GM21447 (cell line): Measurements from ENCODE around the gene GPR155.
"Not testable (repeated sequence)": the region's sequence is repeated elsewhere in the genome, so short reads cannot be mapped to it uniquely, and the experiment has no call there.

Source experiments
- ATAC-seq: cut with Tn5 transposase; IDR thresholded peaks from one replicate; pipeline ENCODE4 v1.9.1; 2021; ENCODE audit not compliant: unreplicated experiment

GPR155 gene

GRCh38 chr2:174491947-174492346 lies 5.1 kb upstream of the GPR155 start:
- no peak for ATAC-seq

- no peak for ATAC-seq
Observed at GRCh38 chr2:174490051-174490450, 3.2 kb upstream of the GPR155 start.

GRCh38 chr2:174489520-174489919 lies 2.7 kb upstream of the GPR155 start:
- ATAC-seq = not testable (repeated sequence)

GRCh38 chr2:174487820-174488162 lies 962 bp upstream of the GPR155 start:
- ATAC-seq = no peak

DNA sequence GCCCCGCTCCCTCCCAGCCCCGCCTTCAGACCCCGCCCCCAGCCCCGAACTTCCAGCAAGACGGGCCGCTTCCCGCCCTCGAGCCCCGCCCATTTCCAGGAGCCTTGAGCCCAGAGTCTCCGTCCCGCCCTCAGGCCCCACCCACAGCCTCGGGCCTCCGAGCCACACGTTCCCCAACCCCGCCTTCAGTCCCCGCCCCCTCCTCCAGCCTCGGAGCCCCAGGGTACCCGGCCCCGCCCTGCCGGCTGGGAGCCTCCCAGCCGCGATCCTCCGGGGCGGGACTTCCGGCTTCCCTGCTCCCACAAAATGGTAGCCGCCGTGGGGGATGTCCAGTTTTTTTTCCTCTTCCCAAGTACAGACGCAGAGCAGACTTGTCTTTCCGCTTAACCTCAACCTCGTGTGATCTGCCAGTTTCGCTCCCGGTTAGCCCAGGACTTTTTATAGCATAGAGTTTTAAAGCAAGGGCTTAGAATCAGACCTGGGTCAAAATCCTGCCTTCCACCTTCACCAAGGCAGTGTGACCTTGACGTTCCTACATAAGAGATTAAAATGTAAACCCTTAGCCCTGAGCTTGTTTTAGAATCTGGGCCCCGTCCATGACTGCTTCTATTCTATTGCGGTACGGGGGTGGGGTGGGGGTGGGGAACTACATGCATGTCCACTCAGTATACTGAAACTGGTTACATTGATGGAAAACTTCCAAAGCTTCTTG lies 435 bp upstream of the GPR155 start:
- peak; percentile 80 for ATAC-seq

GRCh38 chr2:174485788-174486562 lies 854 bp downstream of the GPR155 start:
- peak; percentile 32 for ATAC-seq

GRCh38 chr2:174485045-174485444 lies 1.8 kb downstream of the GPR155 start:
- ATAC-seq = not testable (repeated sequence)

DNA sequence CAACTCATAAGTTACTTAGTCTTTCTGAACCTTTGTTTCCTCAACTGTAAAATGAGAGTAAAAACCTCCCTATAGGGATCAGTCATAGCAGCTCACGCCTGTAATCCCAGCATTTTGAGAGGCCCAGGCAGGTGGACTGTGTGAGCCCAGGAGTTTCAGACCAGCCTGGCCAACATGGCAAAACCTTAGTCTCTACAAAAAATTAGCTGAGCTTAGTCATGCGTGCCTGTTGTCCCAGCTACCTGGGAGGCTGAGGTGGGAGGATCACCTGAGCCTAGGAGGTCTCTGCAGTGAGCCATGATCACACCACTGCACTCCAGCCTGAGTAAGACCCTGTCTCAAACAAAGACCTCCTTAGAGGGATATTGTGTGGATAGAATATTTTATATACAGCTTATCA lies 2.3 kb downstream of the GPR155 start:
- ATAC-seq = no peak

- no peak for ATAC-seq
Observed at GRCh38 chr2:174482854-174483253, 4.0 kb downstream of the GPR155 start.

GRCh38 chr2:174477759-174478158 lies 9.1 kb downstream of the GPR155 start:
- ATAC-seq = no peak

GRCh38 chr2:174473796-174474195 lies 13.0 kb downstream of the GPR155 start:
- ATAC-seq = no peak

DNA sequence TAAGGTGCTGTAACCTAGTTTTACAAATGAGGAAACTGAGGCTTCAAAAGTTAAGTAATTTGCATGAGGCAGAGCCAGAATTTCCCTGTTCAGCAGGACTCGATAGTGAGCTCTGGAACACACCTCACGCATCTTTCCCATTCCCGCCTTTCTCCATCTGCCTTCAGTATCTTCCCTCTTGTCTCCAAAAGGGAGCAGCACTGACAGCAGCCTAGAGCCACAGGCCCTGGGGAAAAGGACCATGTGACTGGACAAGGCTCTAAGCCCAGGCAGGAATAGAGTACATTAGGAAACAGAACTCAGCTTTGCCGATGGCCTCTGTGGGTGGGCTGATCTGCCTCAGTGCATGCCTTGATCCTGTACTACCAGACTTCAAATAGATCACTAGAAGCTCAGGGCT lies 21.5 kb downstream of the GPR155 start:
- no peak for ATAC-seq

GRCh38 chr2:174461221-174461620 lies 25.6 kb downstream of the GPR155 start:
- ATAC-seq = no peak

GRCh38 chr2:174454566-174454965 lies 32.3 kb downstream of the GPR155 start:
- no peak for ATAC-seq

DNA sequence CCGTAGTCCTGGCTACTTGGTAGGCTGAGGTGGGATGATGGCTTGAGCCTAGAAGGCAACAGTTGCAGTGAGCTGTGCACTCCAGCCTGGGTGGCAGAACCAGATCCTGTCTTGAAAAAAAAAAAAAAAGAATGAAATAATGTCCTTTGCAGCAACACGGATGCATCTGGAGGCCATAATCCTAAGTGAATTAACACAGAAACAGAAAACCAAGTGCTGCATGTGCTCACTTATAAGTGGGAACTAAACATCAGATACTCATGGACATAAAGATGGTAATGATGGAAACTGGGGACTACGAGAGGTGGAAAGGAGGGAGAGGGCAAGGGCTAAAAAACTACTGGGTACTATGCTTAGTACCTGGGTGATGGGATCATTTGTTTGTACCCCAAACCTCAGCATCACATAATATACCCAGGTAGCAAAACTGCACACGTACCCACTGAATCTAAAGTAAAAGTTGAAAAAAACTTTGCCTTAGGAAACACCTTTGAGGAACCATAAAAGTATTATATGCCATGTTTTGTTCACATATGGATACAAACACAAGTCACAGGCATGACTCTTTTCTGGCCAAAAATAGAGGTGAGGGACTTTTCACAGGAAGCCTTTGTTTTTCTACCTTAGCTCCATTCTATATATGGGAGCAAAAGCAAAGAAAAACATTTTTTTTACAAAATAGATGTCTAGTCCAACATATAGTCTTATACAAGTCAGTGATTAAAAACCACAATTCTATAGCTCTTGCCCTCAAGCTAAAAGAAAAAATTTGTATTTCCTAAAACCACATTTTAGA lies 36.6 kb downstream of the GPR155 start:
- no peak for ATAC-seq

- no peak for ATAC-seq
Observed at GRCh38 chr2:174449033-174449432, 37.8 kb downstream of the GPR155 start.

GRCh38 chr2:174446531-174446930 lies 40.3 kb downstream of the GPR155 start:
- ATAC-seq = no peak

DNA sequence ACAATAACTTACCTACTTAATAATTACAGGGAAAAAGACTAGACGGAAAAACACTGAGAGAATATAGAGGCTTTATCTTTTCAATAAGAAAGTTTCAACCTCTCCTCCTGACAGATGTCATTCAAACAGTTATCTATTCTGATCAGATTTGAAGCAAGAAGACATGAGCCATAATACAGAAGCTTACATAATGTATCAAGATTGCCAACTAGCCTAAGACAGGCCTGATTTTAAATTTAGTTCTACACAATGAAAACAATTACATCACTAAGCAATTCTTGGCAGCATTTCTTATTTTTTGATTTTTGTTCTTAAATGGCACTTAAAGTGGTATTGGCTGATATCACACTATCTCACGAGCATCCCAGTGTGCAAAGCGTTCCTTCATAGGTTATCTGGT lies 41.6 kb downstream of the GPR155 start:
- no peak for ATAC-seq

DNA sequence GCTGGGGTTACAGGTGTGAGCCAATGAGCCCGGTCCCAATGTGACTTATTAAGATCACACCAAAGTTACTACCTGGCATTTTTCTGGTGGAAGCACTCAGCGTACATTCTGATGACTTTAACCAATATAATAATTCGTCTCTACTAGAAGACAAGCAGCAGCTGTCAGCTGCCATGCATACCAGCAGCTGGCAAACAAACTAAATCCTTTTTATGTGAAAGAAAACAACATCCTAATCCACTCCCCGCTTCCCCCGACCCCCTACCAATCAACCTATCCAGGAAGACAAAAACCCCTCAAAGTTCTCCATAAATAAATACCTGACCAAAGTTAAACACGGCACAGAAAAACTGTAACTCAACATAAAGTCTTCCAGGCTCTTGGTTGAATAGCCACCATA lies 42.1 kb downstream of the GPR155 start:
- no peak for ATAC-seq

DNA sequence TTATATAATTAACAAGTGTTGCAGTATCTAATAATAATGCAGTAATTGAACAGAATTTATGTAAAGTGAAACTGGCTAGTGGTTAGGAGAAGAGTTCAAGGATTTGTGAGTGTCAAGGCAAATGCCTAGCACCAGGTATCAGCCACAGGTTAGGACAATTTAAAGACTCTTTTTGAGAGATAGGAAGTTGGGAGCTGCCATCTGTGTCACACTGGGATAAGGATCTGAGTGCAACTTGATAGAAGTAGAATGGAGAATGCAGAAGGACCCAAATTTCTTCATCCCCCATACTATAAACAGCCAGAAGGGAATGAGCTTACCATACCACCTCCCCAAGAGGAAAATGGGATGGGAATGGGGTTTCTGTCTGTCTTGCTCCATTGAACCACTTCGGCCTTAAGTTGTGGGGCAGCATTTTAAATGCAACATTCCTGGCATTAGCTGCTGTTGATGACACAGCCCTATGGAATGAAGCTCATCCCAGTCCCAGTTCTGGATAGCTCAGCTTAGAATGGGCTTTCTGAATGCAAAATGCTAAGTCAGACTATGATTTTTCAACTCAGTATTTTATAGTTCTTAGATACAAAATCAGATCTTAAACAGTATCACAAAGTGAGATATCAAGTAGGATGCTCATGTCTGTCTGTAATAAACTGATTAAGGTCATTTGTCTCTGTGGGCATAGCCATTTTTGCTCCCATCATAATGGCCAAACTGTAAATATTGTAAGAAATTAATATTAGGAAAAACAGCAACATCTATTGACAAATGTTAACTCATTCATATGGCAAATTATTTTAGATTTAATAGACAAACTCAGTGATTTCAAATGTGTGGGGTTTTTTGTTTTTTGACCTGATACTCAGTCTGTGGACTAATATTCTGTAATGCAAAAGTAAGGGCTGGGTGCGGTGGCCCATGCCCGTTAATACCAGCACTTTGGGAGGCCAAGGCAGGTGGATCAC lies 44.0 kb downstream of the GPR155 start:
- no peak for ATAC-seq

DNA sequence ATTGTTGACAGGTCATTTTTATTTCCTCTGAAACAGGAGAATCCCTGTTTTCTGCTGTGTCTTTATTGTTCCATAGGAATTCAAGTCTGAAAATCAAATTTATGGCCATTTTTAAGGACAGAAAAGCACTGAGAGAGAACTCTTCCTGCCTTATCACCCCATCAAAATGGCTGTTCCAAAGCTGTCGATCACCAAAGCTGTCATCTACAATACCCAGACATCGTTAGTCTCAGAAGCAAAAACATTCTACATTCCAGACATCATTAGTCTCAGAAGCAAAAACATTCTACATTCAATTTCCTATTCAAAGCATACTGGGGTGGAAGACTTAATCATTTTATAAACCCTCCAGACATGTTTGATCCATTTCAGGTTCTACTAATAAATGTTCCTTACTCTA lies 46.9 kb downstream of the GPR155 start:
- ATAC-seq = no peak
